ENCODE data around the gene PLA2G5.

Gene PLA2G5

DNA sequence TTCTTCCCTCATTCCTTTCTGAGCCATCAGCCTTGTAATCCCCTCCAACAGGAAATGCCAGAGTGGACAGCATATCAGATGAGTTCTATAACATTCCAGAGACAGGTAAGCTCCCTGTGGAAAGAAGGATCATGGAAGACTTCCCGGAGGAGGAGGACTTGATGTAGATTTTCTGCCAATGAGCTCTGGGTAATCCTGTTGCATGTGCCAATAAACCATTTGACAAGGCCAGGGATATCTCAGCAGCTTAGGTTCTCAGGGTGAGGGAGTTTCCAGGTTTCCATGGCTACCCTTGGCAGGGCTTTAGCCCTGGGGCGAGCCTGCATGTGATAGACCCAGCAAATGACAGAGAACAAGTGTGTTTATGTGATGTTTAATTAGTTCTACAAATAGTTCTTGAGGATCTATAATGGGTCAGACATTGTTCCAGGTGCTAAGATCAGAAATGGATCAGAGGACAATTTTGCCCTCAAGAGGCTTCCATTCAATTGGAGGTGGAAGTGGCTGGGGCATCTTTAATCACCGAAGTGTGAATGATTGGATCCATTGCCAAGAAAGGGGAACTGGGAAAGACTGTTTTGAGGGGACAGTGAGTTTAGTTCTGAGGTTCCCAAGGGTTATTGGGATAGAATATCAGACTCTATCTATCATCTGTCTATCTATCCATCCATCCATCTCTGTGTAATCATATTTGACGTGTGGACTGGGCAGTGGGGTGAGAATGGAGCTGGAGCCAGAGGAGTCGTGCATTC, 6.9 kb downstream of the PLA2G5 start:
- no peak overlapping the region for H3K27ac ChIP-seq (ENCODE audit: insufficient read depth, low read depth, low read length, poor library complexity, severe bottlenecking)
- no peaks in the 10 kb centered on the region for H3K4me1 ChIP-seq (ENCODE audit: control insufficient read depth, insufficient read depth, low read length)
- H3K4me3 ChIP-seq (ENCODE audit: insufficient read depth, low read depth, low read length) = no peak overlapping the region
- no peaks in the 10 kb centered on the region for H3K36me3 ChIP-seq (ENCODE audit: control insufficient read depth, insufficient read depth, low read length)
- H3K9me3 ChIP-seq (ENCODE audit: control insufficient read depth, low read length) = no peaks in the 10 kb centered on the region
- whole genome bisulfite sequencing, 2 experiments = 94 to 97% methylated on average over 5 of the region's 5 CpGs
- H3K27me3 ChIP-seq (ENCODE audit: control insufficient read depth, insufficient read depth, low read length, poor library complexity, severe bottlenecking) = no peaks in the 10 kb centered on the region

DNA sequence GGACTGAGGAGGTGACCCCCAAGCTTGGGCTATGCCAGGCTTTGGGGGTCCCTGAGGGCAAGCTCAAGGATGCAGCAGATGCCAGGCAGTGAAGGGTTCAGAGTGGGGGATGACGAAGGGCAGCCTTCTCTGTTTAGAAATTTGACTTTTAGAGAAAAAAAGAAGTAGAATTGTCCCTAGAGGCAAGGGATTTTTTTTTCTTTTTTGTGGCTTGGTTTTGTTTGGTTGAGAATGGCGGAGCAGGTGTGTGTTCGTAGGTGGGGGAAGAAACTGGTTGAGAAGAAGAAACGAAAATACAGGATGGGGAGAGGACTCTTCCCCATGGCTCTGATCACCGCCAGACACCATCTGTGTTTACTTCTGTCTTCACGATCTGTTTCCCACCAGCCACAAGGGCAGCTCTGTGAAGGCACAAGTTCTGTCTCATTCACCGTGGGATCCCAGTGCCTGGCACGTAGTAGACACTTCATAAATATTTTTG, 8.2 kb downstream of the PLA2G5 start:
- Histone ChIP-seq H3K36me3 (ENCODE audit: control insufficient read depth, insufficient read depth, low read length) (no peaks in the 10 kb centered on the region), H3K4me1 (ENCODE audit: control insufficient read depth, insufficient read depth, low read length) (no peaks in the 10 kb centered on the region), H3K27me3 (ENCODE audit: control insufficient read depth, insufficient read depth, low read length, poor library complexity, severe bottlenecking) (no peaks in the 10 kb centered on the region), H3K27ac (ENCODE audit: insufficient read depth, low read depth, low read length, poor library complexity, severe bottlenecking) (no peak overlapping the region), H3K4me3 (ENCODE audit: insufficient read depth, low read depth, low read length) (no peak overlapping the region), H3K9me3 (ENCODE audit: control insufficient read depth, low read length) (no peaks in the 10 kb centered on the region)
- WGBS, 2 experiments = 89 to 92% methylated on average over 8 of the region's 8 CpGs

DNA sequence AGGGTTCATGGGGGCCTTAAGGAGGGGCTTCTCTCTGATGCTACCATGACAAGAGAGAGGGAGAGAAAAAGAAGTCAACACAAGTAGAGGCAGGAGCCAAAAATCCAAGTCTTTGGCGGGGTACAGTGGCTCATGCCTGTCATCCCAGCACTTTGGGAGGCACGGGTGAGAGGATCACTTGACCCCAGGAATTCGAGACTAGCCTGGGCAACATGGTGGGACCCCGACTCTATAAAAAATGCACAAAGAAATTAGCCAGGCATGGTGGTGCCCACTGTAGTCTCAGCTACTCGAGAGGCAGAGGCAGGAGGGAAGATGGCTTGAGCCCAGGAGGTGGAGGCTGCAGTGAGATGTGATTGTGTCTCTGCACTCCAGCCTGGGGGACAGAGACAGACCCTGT, 8.7 kb downstream of the PLA2G5 start:
- no peak overlapping the region for H3K4me3 ChIP-seq (ENCODE audit: insufficient read depth, low read depth, low read length)
- H3K27ac ChIP-seq (ENCODE audit: insufficient read depth, low read depth, low read length, poor library complexity, severe bottlenecking) = no peak overlapping the region
- 88 to 92% methylated on average over 5 of the region's 5 CpGs for WGBS, 2 experiments
- no peaks in the 10 kb centered on the region for H3K36me3 ChIP-seq (ENCODE audit: control insufficient read depth, insufficient read depth, low read length)
- no peaks in the 10 kb centered on the region for H3K27me3 ChIP-seq (ENCODE audit: control insufficient read depth, insufficient read depth, low read length, poor library complexity, severe bottlenecking)
- no peaks in the 10 kb centered on the region for H3K4me1 ChIP-seq (ENCODE audit: control insufficient read depth, insufficient read depth, low read length)
- H3K9me3 ChIP-seq (ENCODE audit: control insufficient read depth, low read length) = no peaks in the 10 kb centered on the region

DNA sequence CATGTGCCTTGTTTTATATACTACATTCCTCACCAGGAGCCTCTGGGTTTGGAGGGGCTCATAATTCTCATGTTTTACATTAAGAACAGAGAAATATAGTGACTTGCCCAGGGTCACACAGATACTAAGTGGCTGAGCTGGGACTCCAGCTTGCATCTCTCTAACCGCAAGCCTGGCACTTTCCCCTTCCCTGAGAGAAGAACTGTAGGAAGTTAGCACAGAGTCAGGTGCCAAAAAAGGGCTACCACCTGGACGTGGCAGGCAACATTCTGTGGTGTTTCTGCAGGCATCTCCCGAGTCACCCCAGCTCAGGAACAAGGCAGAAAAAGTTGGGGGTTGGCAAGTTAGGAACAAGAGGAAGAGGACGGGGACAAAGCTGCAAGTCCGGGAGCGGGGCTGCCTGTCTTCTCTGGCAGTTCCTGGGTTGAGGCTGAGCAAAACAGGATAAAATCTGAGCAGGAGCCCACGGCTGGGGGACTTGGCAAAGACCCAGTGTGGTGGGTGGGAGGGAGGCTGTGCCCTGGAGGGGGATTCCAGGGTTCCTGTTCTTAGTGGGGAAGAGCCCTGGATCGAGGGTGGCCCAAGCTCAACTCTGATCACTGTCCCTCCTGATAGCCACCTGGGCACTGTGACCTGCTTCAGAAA, 9.8 kb downstream of the PLA2G5 start:
- Histone ChIP-seq H3K4me3 (ENCODE audit: insufficient read depth, low read depth, low read length) (no peak overlapping the region), H3K27ac (ENCODE audit: insufficient read depth, low read depth, low read length, poor library complexity, severe bottlenecking) (no peak overlapping the region), H3K36me3 (ENCODE audit: control insufficient read depth, insufficient read depth, low read length) (no peaks in the 10 kb centered on the region), H3K27me3 (ENCODE audit: control insufficient read depth, insufficient read depth, low read length, poor library complexity, severe bottlenecking) (no peaks in the 10 kb centered on the region), H3K9me3 (ENCODE audit: control insufficient read depth, low read length) (no peaks in the 10 kb centered on the region), H3K4me1 (ENCODE audit: control insufficient read depth, insufficient read depth, low read length) (no peaks in the 10 kb centered on the region)
- 88 to 93% methylated on average over 8 of the region's 8 CpGs for WGBS, 2 experiments

DNA sequence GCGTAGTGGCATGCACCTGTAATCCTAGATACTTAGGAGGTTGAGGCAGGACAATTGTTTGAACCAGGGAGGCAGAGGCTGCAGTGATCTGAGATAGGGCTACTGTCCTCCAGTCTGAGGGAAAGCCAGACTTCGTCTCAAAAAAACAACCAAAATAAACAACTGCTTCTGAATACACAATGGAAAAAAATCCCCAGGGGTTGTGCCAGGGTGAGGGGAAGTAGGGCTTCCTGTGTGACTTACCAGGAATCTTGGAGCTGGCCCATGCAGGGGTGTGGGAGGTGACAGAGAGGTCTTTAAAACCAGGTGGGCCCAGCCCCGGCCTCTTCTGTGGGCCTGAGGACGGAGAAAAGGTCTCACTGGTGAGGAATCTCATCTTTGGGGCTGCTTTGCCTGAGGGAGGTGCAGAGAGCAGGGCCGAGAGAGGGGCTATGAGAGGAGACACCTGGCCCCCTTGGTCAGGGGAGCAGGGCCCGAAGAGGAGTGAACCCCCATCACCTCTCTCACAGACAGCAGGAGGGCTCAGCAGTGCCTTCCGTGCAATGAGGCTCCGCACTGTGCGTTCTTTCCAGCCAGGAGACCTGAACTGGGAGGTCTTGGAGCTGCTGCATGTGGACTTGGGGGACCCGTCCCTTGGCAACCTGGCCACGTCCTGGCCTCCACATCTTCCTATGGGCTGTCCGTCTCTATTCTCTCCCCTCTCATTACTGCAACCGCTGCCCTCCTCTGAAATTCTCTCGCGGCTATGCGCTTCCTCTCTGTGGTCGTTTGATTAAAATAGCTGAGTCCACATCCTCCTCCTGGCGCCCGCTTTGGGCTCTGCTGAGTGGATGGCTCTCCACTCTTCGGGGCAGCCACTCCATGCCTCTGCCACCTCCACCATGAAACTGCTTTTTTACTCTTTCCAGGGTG, 10.7 kb downstream of the PLA2G5 start:
- no peaks in the 10 kb centered on the region for H3K36me3 ChIP-seq (ENCODE audit: control insufficient read depth, insufficient read depth, low read length)
- H3K27ac ChIP-seq (ENCODE audit: insufficient read depth, low read depth, low read length, poor library complexity, severe bottlenecking) = no peak overlapping the region
- 92 to 93% methylated on average over 20 of the region's 20 CpGs for WGBS, 2 experiments
- no peak overlapping the region for H3K4me3 ChIP-seq (ENCODE audit: insufficient read depth, low read depth, low read length)
- H3K4me1 ChIP-seq (ENCODE audit: control insufficient read depth, insufficient read depth, low read length) = no peaks in the 10 kb centered on the region
- H3K9me3 ChIP-seq (ENCODE audit: control insufficient read depth, low read length) = no peaks in the 10 kb centered on the region
- H3K27me3 ChIP-seq (ENCODE audit: control insufficient read depth, insufficient read depth, low read length, poor library complexity, severe bottlenecking) = no peaks in the 10 kb centered on the region

DNA sequence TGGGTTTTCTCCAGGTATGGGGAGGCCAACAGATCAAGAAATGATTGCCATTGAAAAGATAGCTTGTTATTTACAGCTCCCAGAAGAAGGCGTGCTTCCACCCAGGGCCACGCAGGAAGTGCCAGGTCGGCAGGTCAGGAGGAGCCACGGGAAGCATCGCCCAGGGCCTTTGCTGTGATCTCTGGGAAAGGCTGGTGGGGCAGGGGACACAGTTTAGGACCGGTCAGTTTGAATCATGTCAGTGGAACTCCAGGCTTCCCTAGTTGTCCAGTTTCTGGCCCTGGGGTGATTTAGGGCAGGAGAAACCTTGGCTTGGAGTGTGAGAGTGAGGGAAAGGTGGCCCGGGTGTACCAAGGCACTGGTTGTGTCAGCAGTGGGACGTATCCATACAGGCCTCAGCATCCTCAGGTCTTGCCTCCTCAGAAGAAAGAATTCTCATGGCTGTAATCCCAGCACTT, 11.4 kb downstream of the PLA2G5 start:
- H3K27me3 ChIP-seq (ENCODE audit: control insufficient read depth, insufficient read depth, low read length, poor library complexity, severe bottlenecking) = no peaks in the 10 kb centered on the region
- H3K4me1 ChIP-seq (ENCODE audit: control insufficient read depth, insufficient read depth, low read length) = no peaks in the 10 kb centered on the region
- no peaks in the 10 kb centered on the region for H3K36me3 ChIP-seq (ENCODE audit: control insufficient read depth, insufficient read depth, low read length)
- no peaks in the 10 kb centered on the region for H3K9me3 ChIP-seq (ENCODE audit: control insufficient read depth, low read length)
- WGBS, 2 experiments = 90 to 93% methylated on average over 8 of the region's 8 CpGs
- no peak overlapping the region for H3K27ac ChIP-seq (ENCODE audit: insufficient read depth, low read depth, low read length, poor library complexity, severe bottlenecking)
- no peak overlapping the region for H3K4me3 ChIP-seq (ENCODE audit: insufficient read depth, low read depth, low read length)

DNA sequence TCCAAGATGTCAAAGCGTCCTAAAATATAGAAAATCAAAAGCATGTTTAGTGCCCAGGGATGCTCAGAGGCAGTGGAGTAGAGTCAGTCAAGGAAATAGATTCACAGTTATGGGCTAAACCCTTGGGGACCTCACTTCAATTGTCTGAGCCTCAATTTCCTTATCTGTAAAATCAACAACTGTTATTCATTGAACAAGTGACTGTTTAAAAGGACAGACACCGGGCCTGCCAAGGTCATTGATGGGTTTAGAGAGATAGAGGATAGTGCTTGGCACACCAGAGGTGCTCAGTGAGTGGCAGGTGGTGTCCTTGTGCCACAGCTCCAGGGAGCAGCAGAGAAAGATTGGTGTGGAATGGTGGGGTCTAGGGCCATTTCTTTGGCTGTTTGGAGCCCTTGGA, 12.8 kb downstream of the PLA2G5 start:
- no peaks in the 10 kb centered on the region for H3K36me3 ChIP-seq (ENCODE audit: control insufficient read depth, insufficient read depth, low read length)
- H3K27me3 ChIP-seq (ENCODE audit: control insufficient read depth, insufficient read depth, low read length, poor library complexity, severe bottlenecking) = no peaks in the 10 kb centered on the region
- H3K27ac ChIP-seq (ENCODE audit: insufficient read depth, low read depth, low read length, poor library complexity, severe bottlenecking) = no peak overlapping the region
- no peaks in the 10 kb centered on the region for H3K9me3 ChIP-seq (ENCODE audit: control insufficient read depth, low read length)
- WGBS, 2 experiments = 90 to 96% methylated on average over 2 of the region's 2 CpGs
- no peak overlapping the region for H3K4me3 ChIP-seq (ENCODE audit: insufficient read depth, low read depth, low read length)
- H3K4me1 ChIP-seq (ENCODE audit: control insufficient read depth, insufficient read depth, low read length) = no peaks in the 10 kb centered on the region

DNA sequence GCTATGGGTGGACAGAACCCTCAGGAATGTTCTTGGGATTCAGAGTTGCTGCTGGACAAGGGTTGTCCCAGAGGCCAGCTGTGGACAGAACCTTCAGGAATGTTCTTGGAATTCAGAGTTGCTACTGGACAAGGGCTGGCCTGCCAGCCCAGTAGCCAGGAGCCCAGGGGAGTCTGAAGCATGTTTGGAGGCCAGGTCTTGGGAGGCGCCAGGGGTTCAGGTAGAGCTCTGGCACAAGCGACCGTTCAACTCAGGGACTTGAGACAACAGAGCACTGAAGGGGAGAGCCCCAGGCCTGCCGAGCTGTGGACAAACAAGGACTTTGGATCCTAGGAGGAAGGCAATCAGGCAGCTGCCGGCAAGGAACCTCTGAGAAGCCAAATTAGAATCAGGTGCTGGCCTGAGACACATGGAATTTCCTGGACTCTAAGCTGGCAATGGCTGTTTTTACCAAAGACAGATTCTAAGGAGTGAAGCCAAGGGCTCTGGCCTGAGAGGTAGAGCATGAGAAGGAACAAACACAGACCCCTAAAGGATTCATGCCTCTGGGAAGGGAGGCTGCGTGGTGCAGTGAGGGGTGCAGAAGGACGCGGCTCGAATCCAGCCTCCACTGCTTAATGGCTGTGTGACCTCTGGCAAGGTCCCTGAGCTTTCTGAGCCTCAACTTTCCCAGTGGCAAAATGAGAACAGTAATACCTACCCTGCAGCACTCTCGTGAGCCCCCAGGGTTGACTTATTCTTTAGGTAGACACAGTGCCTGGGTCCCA, 13.4 kb downstream of the PLA2G5 start:
- Histone ChIP-seq H3K36me3 (ENCODE audit: control insufficient read depth, insufficient read depth, low read length) (no peaks in the 10 kb centered on the region), H3K4me1 (ENCODE audit: control insufficient read depth, insufficient read depth, low read length) (no peaks in the 10 kb centered on the region), H3K9me3 (ENCODE audit: control insufficient read depth, low read length) (no peaks in the 10 kb centered on the region), H3K4me3 (ENCODE audit: insufficient read depth, low read depth, low read length) (no peak overlapping the region), H3K27me3 (ENCODE audit: control insufficient read depth, insufficient read depth, low read length, poor library complexity, severe bottlenecking) (no peaks in the 10 kb centered on the region), H3K27ac (ENCODE audit: insufficient read depth, low read depth, low read length, poor library complexity, severe bottlenecking) (no peak overlapping the region)
- WGBS, 2 experiments = 92 to 95% methylated on average over 9 to 10 of the region's 10 CpGs

DNA sequence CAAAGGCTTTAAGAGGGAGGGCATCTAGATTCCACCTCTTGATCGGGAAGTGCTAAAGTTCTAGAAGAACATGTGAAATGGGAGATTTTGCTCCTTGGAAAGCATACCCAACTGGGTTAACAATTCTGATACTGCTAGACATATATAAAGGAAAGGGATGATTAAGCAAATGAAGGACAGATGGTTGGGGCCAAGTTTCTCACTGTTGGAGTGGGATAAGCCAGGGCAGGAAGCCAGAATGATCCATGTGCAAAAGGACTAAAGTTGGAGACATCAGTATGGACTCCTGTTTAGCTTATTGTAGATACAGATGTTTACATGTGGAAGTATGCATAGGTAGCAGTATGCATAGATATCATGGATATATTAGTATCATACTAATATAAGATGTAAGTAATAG, 16.8 kb downstream of the PLA2G5 start:
- no peaks in the 10 kb centered on the region for H3K27me3 ChIP-seq (ENCODE audit: control insufficient read depth, insufficient read depth, low read length, poor library complexity, severe bottlenecking)
- no peak overlapping the region for H3K4me3 ChIP-seq (ENCODE audit: insufficient read depth, low read depth, low read length)
- WGBS, 2 experiments = 94 to 100% methylated on average over 1 of the region's 1 CpG
- H3K27ac ChIP-seq (ENCODE audit: insufficient read depth, low read depth, low read length, poor library complexity, severe bottlenecking) = no peak overlapping the region
- no peaks in the 10 kb centered on the region for H3K36me3 ChIP-seq (ENCODE audit: control insufficient read depth, insufficient read depth, low read length)
- H3K9me3 ChIP-seq (ENCODE audit: control insufficient read depth, low read length) = no peaks in the 10 kb centered on the region
- H3K4me1 ChIP-seq (ENCODE audit: control insufficient read depth, insufficient read depth, low read length) = no peaks in the 10 kb centered on the region
